Effector memory CD8-positive, alpha-beta T cell (primary cell): ENCODE results near the gene ANGPTL3.
"Not testable (repeated sequence)": the region's sequence is repeated elsewhere in the genome, so short reads cannot be mapped to it uniquely, and the experiment has no call there.

Source experiments
- ATAC-seq: fragments of 150-1000 bp; cut with Tn5 transposase; replicated peaks from 2 replicates; pipeline ENCODE4 v1.10.0; 2021; ENCODE audit warnings: mild to moderate bottlenecking, moderate library complexity
- DNase-seq, 3 experiments: peaks; one replicate each; pipeline ENCODE4 v3.0.0; 2021
- H3K27ac Mint-ChIP-seq, 2 donors: one replicate each; pipeline ENCODE4 v1.8.0; 2022; ENCODE audit warnings: mild to moderate bottlenecking in 2 of 2, mixed read lengths in 2 of 2, moderate library complexity in 2 of 2
- H3K27me3 Mint-ChIP-seq, 2 donors: one replicate each; pipeline ENCODE4 v1.8.0; 2022; ENCODE audit warnings: mixed read lengths in 2 of 2
- H3K36me3 Mint-ChIP-seq: one replicate; pipeline ENCODE4 v1.8.0; 2022; ENCODE audit warnings: mild to moderate bottlenecking, moderate library complexity, mixed read lengths; ENCODE audit not compliant: insufficient read depth
- H3K4me1 Mint-ChIP-seq, 2 donors: one replicate each; pipeline ENCODE4 v1.8.0; 2022; ENCODE audit warnings: low read depth in 2 of 2, mixed read lengths in 2 of 2
- H3K4me3 Mint-ChIP-seq, 2 donors: one replicate each; pipeline ENCODE4 v1.8.0; 2022; ENCODE audit warnings: mild to moderate bottlenecking in 2 of 2, mixed read lengths in 2 of 2, moderate library complexity in 2 of 2
- H3K9me3 Mint-ChIP-seq, 2 donors: one replicate each; pipeline ENCODE4 v1.8.0; 2022; ENCODE audit warnings: mixed read lengths in 2 of 2
- total RNA-seq, 9 experiments: gene quantifications; one replicate each; lab custom pipeline; 2026; lab: John Stamatoyannopoulos, UW

ANGPTL3 gene, protein sequence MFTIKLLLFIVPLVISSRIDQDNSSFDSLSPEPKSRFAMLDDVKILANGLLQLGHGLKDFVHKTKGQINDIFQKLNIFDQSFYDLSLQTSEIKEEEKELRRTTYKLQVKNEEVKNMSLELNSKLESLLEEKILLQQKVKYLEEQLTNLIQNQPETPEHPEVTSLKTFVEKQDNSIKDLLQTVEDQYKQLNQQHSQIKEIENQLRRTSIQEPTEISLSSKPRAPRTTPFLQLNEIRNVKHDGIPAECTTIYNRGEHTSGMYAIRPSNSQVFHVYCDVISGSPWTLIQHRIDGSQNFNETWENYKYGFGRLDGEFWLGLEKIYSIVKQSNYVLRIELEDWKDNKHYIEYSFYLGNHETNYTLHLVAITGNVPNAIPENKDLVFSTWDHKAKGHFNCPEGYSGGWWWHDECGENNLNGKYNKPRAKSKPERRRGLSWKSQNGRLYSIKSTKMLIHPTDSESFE
- total RNA-seq, result 0 reads per million in 9 experiments

DNA sequence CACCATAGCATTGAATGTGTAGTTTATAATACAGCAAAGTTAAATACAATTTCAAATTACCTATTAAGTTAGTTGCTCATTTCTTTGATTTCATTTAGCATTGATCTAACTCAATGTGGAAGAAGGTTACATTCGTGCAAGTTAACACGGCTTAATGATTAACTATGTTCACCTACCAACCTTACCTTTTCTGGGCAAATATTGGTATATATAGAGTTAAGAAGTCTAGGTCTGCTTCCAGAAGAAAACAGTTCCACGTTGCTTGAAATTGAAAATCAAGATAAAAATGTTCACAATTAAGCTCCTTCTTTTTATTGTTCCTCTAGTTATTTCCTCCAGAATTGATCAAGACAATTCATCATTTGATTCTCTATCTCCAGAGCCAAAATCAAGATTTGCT is at the start of gene ANGPTL3:
ANGPTL3 (plus strand) TSS at position 240 of the 400 bp plus-strand sequence; CDS start at position 287, 47 bp downstream.
- no peak for ATAC-seq
- Mint-ChIP-seq H3K36me3 (peaks cover 2% of the 10 kb centered on the region), H3K4me1 (no peaks in the 10 kb centered on the region), H3K27ac (peak within 1 kb of the TSS in 1 of 2 donors; percentile 55), H3K4me3 (no peak within 1 kb of the TSS), H3K27me3 (no peaks in the 10 kb centered on the region), H3K9me3 (no peaks in the 10 kb centered on the region)
- DNase-seq, result no peak

DNA sequence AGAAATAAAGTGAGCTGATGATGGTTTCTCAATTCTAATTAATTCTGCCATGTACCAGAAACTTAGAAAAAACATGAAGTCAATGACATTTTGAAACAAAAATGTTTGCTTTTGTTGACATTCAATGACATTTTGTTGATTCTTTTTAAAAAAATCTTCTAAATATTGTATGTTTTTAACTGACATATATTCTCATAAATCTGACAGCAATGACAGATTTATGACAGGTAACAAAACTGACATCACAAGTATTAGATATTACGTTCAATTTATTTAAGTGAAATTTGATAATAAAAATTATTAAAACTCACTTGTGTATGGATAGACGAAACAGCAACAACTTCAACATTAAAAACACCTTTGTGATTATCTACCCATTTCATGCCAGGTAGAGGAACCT is 36.0 kb upstream of the ANGPTL3 start:
- no peaks in the 10 kb centered on the region for H3K9me3 Mint-ChIP-seq
- no peaks in the 10 kb centered on the region for H3K36me3 Mint-ChIP-seq
- DNase-seq (no peak), ATAC-seq (no peak)
- no peak overlapping the region for H3K4me3 Mint-ChIP-seq
- H3K4me1 Mint-ChIP-seq, result no peaks in the 10 kb centered on the region
- H3K27me3 Mint-ChIP-seq, result no peaks in the 10 kb centered on the region
- no peak overlapping the region for H3K27ac Mint-ChIP-seq

DNA sequence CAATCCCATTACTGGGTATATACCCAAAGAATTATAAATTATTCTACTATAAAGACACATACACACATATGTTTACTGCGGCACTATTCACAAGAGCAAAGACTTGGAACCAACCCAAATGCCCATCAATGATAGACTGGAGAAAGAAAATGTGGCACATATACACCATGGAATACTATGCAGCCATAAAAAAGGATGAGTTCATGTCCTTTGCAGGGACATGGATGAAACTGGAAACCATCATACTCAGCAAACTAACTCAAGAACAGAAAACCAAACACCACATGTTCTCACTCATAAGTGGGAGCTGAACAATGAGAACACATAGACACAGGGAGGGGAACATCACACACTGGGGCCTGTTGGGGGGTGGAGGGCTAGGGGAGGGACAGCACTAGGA is 30.1 kb upstream of the ANGPTL3 start:
- H3K36me3 Mint-ChIP-seq, H3K4me1 Mint-ChIP-seq: not testable (repeated sequence)

DNA sequence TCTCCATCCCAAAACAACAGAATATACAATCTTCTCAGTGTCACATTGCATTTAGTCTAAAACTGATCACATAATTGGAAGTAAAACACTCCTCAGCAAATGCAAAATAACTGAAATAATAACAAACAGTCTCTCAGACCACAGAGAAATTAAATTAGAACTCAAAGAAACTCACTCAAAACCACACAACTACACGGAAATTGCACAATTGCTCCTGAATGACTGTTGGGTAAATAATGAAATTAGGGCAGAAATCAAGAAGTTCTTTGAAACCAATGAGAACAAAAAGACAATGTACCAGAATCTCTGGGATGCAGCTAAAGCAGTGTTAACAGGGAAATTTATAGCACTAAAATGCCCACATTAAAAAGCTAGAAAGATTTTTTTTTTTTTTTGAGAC is 29.4 kb upstream of the ANGPTL3 start:
- H3K36me3 Mint-ChIP-seq, H3K4me3 Mint-ChIP-seq, DNase-seq, H3K9me3 Mint-ChIP-seq, H3K4me1 Mint-ChIP-seq, ATAC-seq, H3K27ac Mint-ChIP-seq, H3K27me3 Mint-ChIP-seq: not testable (repeated sequence)

More for the DNA sequence above, 30.1 kb upstream of the ANGPTL3 start:
- not testable (repeated sequence) for H3K4me3 Mint-ChIP-seq, DNase-seq, ATAC-seq, H3K27me3 Mint-ChIP-seq, H3K27ac Mint-ChIP-seq, H3K9me3 Mint-ChIP-seq

DNA sequence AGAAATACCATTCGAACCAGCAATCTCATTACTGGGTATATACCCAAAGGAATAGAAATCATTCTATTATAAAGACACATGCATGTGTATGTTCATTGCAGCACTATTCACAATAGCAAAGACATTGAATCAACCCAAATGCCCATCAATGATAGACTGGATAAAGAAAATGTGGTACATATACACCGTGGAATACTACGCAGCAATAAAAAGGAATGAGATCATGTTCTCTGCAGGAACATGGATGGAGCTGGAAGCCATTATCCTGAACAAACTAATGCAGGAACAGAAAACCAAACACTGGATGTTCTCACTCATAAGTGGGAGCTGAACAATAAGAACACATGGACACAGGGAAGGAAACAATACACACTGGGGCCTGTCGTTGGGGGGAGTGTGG is 25.8 kb upstream of the ANGPTL3 start:
- H3K9me3 Mint-ChIP-seq, DNase-seq, H3K4me1 Mint-ChIP-seq, ATAC-seq, H3K27me3 Mint-ChIP-seq, H3K36me3 Mint-ChIP-seq, H3K27ac Mint-ChIP-seq, H3K4me3 Mint-ChIP-seq: not testable (repeated sequence)

DNA sequence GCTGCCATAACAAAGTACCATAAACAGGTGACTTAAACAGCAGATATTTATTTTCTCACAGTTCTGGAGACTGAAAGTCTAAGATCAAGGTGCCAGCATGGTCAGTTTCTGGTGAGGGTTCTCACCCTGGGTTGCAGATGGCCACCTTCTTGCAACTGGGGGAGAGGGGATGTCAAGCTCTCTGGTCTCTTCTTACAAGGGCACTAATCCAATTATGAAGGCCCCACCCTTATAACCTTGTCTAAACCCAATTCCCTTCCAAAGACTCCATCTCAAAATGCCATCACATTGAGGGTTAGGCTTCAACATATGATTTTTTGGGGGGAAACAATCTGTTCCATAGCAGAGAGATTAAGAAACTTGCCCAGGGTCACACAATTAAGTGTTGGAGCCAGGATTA is 24.8 kb upstream of the ANGPTL3 start:
- Mint-ChIP-seq H3K4me1 (peaks cover 3 to 6% of the 10 kb centered on the region in 2 donors), H3K27me3 (no peaks in the 10 kb centered on the region), H3K9me3 (peaks cover 4 to 6% of the 10 kb centered on the region in 2 donors), H3K4me3 (no peak overlapping the region), H3K36me3 (peaks cover 4% of the 10 kb centered on the region), H3K27ac (no peak overlapping the region)
- no peak for DNase-seq
- ATAC-seq, result no peak

DNA sequence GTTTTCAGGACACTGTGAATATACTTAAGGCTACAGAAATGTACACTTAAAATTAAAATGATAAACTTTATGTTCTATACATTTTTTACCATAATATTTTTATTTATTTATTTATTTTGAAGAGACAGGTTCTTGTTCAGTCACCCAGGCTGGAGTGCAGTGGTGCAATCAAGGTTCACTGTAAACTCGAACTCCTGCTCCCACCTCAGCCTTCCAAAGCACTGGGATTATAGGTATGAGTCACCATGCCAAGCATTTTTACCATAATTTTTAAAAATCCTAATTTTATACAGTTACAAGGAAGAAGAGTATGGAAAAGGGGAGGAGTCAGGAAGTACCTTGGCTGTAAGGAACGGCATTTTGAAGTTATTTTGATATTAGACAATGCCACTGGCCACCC is 23.6 kb upstream of the ANGPTL3 start:
- peaks cover 4% of the 10 kb centered on the region for H3K36me3 Mint-ChIP-seq
- peaks cover 0 to 6% of the 10 kb centered on the region in 2 donors for H3K4me1 Mint-ChIP-seq
- ATAC-seq, result no peak
- no peaks in the 10 kb centered on the region for H3K27me3 Mint-ChIP-seq
- no peak overlapping the region for H3K4me3 Mint-ChIP-seq
- no peak overlapping the region for H3K27ac Mint-ChIP-seq
- peaks cover 4 to 6% of the 10 kb centered on the region in 2 donors for H3K9me3 Mint-ChIP-seq
- no peak for DNase-seq

DNA sequence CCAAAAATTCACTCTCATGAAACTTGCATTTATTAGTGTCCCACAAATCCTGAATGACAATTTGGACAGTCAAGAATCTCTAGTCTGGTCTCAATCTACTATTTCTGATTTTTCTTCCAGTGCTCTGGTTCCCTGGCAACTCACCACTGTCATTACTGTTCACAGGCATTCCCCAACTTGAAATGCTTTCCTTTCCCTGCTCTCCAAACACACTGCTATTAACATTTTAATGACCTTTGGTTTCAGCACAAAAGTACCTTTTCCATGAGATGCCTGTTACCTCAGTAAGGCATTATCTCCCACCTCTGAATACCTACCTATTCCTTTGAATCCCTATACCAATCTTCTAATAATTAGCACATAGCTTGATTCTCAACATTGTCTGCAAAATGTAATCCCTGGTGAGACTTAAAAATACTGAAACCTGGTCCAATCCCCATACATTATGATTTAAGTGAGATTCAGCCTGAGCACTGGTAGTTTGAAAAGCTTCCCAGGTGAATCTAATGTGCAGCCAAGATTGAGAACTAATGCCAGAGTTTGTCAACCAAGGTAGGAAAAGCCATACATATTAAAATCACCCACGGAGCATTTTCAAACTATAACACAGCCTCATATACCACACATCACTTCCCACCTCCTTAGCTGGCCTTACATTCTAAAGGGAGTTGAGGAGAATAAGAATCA is 11.7 kb upstream of the ANGPTL3 start:
- ATAC-seq (no peak), DNase-seq (no peak)
- Mint-ChIP-seq H3K4me3 (no peak overlapping the region), H3K27ac (no peak overlapping the region), H3K4me1 (no peaks in the 10 kb centered on the region), H3K9me3 (no peaks in the 10 kb centered on the region), H3K27me3 (no peaks in the 10 kb centered on the region), H3K36me3 (peaks cover 5% of the 10 kb centered on the region)

DNA sequence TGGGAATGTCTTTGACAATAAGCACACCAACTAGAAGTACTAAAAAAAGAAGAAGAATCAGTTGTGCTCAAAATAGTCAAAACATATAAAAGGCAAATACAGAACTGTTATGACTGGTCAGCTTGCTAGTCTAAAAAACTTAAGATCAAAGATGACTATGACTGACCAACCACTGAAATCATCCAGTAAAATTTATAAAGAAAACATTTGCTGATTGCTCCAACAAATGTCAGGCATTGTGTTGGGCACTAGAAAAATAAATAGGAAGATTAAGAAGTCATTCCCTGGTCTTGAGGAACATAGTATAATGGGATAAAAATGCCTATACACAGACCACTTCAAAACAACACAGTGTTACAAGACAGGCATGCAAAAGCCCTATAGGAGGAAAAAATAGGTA is 9.3 kb upstream of the ANGPTL3 start:
- ATAC-seq, result no peak
- no peak overlapping the region for H3K4me3 Mint-ChIP-seq

DNA sequence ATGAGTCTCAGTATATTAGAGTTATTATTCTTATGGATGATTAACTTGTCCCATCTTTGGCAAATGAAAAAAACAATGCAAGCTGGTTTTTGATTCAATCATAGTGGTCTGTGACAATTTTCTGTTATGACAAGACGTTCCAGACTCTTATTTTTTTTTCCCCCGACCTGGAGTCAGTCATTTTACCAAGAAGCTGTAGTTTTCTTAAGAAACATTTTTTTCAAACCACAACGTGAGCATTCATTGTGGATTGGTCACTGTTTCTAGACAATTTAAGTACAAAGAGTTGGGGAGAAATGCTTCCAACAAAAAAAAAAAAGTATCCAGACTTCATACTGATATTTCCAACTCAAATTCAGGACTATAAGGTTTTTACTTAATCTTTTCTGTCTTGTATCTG is 8.0 kb upstream of the ANGPTL3 start:
- no peaks in the 10 kb centered on the region for H3K9me3 Mint-ChIP-seq
- DNase-seq (no peak), ATAC-seq (no peak)
- no peak overlapping the region for H3K4me3 Mint-ChIP-seq
- no peaks in the 10 kb centered on the region for H3K4me1 Mint-ChIP-seq
- peaks cover 2% of the 10 kb centered on the region for H3K36me3 Mint-ChIP-seq
- no peaks in the 10 kb centered on the region for H3K27me3 Mint-ChIP-seq
- no peak overlapping the region for H3K27ac Mint-ChIP-seq

More for the DNA sequence above, 9.3 kb upstream of the ANGPTL3 start:
- H3K27me3 Mint-ChIP-seq, result no peaks in the 10 kb centered on the region
- no peaks in the 10 kb centered on the region for H3K36me3 Mint-ChIP-seq
- DNase-seq, result no peak
- H3K27ac Mint-ChIP-seq, result no peak overlapping the region
- no peaks in the 10 kb centered on the region for H3K9me3 Mint-ChIP-seq
- H3K4me1 Mint-ChIP-seq, result no peaks in the 10 kb centered on the region

DNA sequence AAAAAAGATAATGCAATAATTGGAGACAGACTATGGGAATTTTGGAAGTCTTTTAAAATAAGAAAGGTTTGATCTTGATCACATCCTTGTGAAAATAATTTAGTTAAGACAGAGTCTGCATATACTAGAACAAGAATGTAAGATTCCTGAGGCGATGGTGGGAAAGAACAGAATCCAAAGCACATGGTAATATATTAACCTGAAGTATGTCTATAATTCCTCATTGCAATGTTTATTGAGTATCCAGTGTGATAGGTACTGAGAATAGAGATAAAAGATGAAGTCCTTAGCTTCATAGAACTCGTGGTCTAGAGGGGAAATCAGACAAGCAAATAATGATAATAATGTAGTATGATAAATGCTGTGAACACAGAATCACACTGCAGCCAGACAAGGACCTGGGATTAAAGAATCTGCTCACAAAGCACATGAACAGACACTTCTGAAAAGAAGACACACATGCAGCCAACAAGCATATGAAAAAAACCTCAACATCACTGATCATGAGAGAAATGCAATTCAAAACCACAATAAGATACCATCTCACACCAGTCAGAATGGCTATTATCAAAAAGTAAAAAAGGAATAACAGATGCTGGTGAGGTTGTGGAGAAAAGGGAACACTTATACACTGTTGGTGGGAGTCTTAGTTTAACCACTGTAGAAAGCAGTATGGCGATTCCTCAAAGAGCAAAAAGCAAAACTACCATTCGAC is 6.9 kb upstream of the ANGPTL3 start:
- H3K27me3 Mint-ChIP-seq, result no peaks in the 10 kb centered on the region
- no peak for DNase-seq
- H3K4me3 Mint-ChIP-seq, result no peak overlapping the region
- no peak for ATAC-seq
- H3K9me3 Mint-ChIP-seq, result no peaks in the 10 kb centered on the region
- peaks cover 2% of the 10 kb centered on the region for H3K36me3 Mint-ChIP-seq
- H3K4me1 Mint-ChIP-seq, result no peaks in the 10 kb centered on the region
- no peak overlapping the region for H3K27ac Mint-ChIP-seq

DNA sequence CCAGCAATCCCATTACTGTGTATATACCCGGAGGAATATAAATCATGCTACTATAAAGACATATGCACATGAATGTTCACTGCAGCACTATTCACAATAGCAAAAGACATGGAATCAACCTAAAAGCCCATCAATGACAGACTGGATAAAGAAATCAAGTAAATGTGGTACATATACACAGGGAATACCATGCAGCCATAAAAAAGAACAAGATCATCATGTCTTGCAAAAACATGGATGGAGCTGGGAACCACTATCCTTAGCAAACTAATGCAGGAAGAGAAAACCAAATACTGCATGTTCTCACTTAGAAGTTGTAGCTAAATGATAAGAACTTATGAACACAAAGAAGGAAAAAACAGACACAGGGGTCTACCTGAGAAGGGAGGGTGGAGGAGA is 6.4 kb upstream of the ANGPTL3 start:
- ATAC-seq (no peak), DNase-seq (no peak)
- no peak overlapping the region for H3K4me3 Mint-ChIP-seq
- no peak overlapping the region for H3K27ac Mint-ChIP-seq
- H3K4me1 Mint-ChIP-seq, result no peaks in the 10 kb centered on the region
- H3K27me3 Mint-ChIP-seq, result no peaks in the 10 kb centered on the region
- H3K9me3 Mint-ChIP-seq, result no peaks in the 10 kb centered on the region
- peaks cover 2% of the 10 kb centered on the region for H3K36me3 Mint-ChIP-seq

DNA sequence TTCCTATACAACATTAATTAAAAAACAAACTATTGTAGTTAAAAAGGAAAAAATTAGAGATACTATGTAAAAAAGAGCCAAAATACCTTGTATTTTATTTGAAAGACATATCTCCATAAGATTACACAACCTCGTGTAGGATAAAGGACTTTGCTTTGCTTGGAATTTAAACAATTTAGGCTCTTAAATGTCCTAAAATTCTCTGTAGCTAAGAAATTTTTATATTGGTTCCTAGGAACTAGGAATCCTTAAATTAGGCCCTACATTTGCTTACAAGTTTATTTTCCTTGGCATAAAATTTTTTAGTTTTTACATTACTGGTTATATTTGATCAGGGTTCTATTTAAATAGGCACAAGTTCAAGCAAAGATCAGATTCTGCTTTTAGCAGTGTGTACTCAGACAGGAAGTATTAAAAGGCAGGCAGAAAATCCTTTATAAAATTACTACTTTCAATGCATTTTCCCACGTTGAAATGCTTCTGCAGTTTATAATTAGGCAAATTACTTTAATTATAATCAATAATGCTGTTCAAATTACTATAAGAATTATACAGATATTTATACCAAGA is 3.4 kb upstream of the ANGPTL3 start:
- H3K9me3 Mint-ChIP-seq, result no peaks in the 10 kb centered on the region
- no peaks in the 10 kb centered on the region for H3K27me3 Mint-ChIP-seq
- no peak overlapping the region for H3K27ac Mint-ChIP-seq
- H3K4me1 Mint-ChIP-seq, result no peaks in the 10 kb centered on the region
- no peak overlapping the region for H3K4me3 Mint-ChIP-seq
- peaks cover 2% of the 10 kb centered on the region for H3K36me3 Mint-ChIP-seq
- DNase-seq (no peak), ATAC-seq (no peak)
